Activated CD4-positive, alpha-beta T cell treated with anti-CD3 and anti-CD28 coated beads for 36 hours (primary cell): Measurements from ENCODE around the gene DDX24. TPM values are rescaled to one million over a fixed set of nuclear protein-coding genes. Genes with fewer than 3 reads are reported as not detected.

Experiments used
- ATAC-seq: fragments of 200-7000 bp; cut with Tn5 transposase; one replicate; pipeline ENCODE4 v1.10.0; 2021; ENCODE audit warnings: mild to moderate bottlenecking, moderate library complexity
- CTCF ChIA-PET: fragments of 350-600 bp; sonication (Branson Sonifier 250); formaldehyde crosslinking; loops from one replicate; lab custom pipeline; 2021; ENCODE audit warnings: antibody characterized with exemption; lab: Charles Lee
- POLR2A ChIA-PET: fragments of 350-600 bp; sonication (Branson Sonifier 250); formaldehyde crosslinking; loops from one replicate; lab custom pipeline; 2021; ENCODE audit warnings: antibody characterized with exemption, inconsistent platforms; lab: Charles Lee
- DNase-seq: peaks from one replicate; pipeline ENCODE4 v3.0.0-alpha.2; 2020
- H3K27ac Mint-ChIP-seq: one replicate; pipeline ENCODE4 v1.8.0; 2021; ENCODE audit warnings: mixed read lengths
- H3K27me3 Mint-ChIP-seq: one replicate; pipeline ENCODE4 v1.8.0; 2021; ENCODE audit warnings: mixed read lengths
- H3K36me3 Mint-ChIP-seq: one replicate; pipeline ENCODE4 v1.8.0; 2021; ENCODE audit warnings: low read depth, mixed read lengths
- H3K4me1 Mint-ChIP-seq: one replicate; pipeline ENCODE4 v1.8.0; 2021; ENCODE audit warnings: mixed read lengths
- H3K4me3 Mint-ChIP-seq: one replicate; pipeline ENCODE4 v1.8.0; 2021; ENCODE audit warnings: mild to moderate bottlenecking, moderate library complexity, mixed read lengths
- H3K9me3 Mint-ChIP-seq: one replicate; pipeline ENCODE4 v1.8.0; 2021; ENCODE audit warnings: low read depth, mixed read lengths
- intact Hi-C, 2 experiments: fragments of 100-400 bp; cut with DNase I in 1 of 2; cut with micrococcal nuclease in 1 of 2; formaldehyde crosslinking; loops; one replicate each; pipeline versions ENCODE4 v1.14.2 to v1.15.1; 2022 to 2024; cut with DNase I, micrococcal nuclease
- total RNA-seq, 2 experiments: library from RNA; stranded (reverse); gene quantifications; one replicate each; pipeline ENCODE4 v1.2.3, GENCODE V29; 2021

DDX24 gene
- total RNA-seq, 2 experiments from 2014 or later: 259 to 390 TPM

DNA sequence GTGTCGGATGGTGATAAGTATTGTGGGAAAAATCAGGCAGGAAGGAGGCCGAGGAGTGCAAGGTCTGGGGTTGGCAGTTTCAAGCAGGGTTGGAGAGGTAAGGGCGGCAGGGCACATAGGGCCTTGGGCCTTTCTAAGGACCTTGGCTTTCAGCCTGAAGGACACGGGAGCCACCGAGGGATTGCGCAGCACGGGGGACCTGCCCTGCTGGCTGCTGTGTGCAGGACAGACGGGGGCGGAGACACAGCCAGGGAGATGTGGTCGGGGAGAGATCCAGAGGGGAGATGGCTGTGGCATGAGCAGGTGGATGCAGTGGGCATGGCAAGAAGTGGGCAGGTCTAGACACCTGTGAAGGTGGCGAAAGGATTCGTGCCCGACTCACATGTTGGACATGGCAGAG lies 40.2 kb downstream of the DDX24 start:
- intact Hi-C loops: no loop called here
- ATAC-seq (no peak), DNase-seq (no peak)
- no peak overlapping the region for H3K27ac Mint-ChIP-seq
- peaks cover 5% of the 10 kb centered on the region for H3K36me3 Mint-ChIP-seq
- no peak overlapping the region for H3K4me3 Mint-ChIP-seq
- ChIA-PET POLR2A (no interaction called here), CTCF (no interaction called here)
- H3K4me1 Mint-ChIP-seq: peaks cover 3% of the 10 kb centered on the region
- no peaks in the 10 kb centered on the region for H3K9me3 Mint-ChIP-seq
- no peaks in the 10 kb centered on the region for H3K27me3 Mint-ChIP-seq

DNA sequence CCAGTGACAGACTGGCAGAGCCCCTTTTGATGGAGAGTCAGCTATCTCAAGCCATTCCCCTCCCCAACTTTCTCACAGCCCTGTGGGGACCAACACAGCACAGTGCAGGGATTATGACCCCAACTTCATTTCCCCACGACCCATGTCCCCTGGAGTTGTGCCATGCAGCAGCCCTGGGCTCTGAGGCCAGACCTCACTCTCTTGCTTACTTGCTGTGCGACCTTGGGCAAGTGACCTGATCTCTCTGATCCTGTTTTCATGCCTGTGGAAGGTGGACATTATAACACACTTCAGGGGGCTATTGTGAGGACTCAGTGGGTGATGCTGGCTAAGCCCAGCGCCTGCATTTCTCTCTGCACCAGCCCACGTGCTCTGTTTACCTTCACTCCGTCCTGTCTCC lies 40.8 kb downstream of the DDX24 start:
- DNase-seq (no peak), ATAC-seq (no peak)
- H3K4me3 Mint-ChIP-seq: no peak overlapping the region
- POLR2A ChIA-PET: no interaction called here
- no peaks in the 10 kb centered on the region for H3K9me3 Mint-ChIP-seq
- intact Hi-C loops: no loop called here
- no peaks in the 10 kb centered on the region for H3K36me3 Mint-ChIP-seq
- H3K4me1 Mint-ChIP-seq: peaks cover 3% of the 10 kb centered on the region
- no peaks in the 10 kb centered on the region for H3K27me3 Mint-ChIP-seq
- no peak overlapping the region for H3K27ac Mint-ChIP-seq
- CTCF ChIA-PET: no interaction called here

- no peaks in the 10 kb centered on the region for H3K36me3 Mint-ChIP-seq
- intact Hi-C loops: loop anchor here in 1 of 2 experiments (5.0 kb wide), 1 partner anchor 448 kb away; no protein-coding TSS in a partner anchor
- CTCF ChIA-PET: interaction anchor here (1.8 to 2.8 kb wide), 2 partner anchors 13 to 98 kb away, joined by 6 to 23 read pairs; no protein-coding TSS in a partner anchor
- peaks cover 3% of the 10 kb centered on the region for H3K4me1 Mint-ChIP-seq
- no peak overlapping the region for H3K27ac Mint-ChIP-seq
- no peaks in the 10 kb centered on the region for H3K9me3 Mint-ChIP-seq
- no peaks in the 10 kb centered on the region for H3K27me3 Mint-ChIP-seq
- POLR2A ChIA-PET: no interaction called here
- DNase-seq (no peak), ATAC-seq (no peak)
- H3K4me3 Mint-ChIP-seq: no peak overlapping the region
Measured at GRCh38 chr14:94038921-94039629, 41.9 kb downstream of the DDX24 start.

GRCh38 chr14:94038510-94038909 lies 42.5 kb downstream of the DDX24 start:
- no peaks in the 10 kb centered on the region for H3K9me3 Mint-ChIP-seq
- H3K27me3 Mint-ChIP-seq: no peaks in the 10 kb centered on the region
- no peaks in the 10 kb centered on the region for H3K36me3 Mint-ChIP-seq
- intact Hi-C loops: loop anchor here in 1 of 2 experiments (5.0 kb wide), 1 partner anchor 449 kb away; no protein-coding TSS in a partner anchor
- H3K4me3 Mint-ChIP-seq: no peak overlapping the region
- DNase-seq (no peak), ATAC-seq (no peak)
- H3K4me1 Mint-ChIP-seq: peaks cover 3% of the 10 kb centered on the region
- ChIA-PET POLR2A (no interaction called here), CTCF (interaction anchor here (0.9 to 4.1 kb wide), 5 partner anchors 10 to 144 kb away, joined by 3 to 23 read pairs (median 12); no protein-coding TSS in a partner anchor)
- no peak overlapping the region for H3K27ac Mint-ChIP-seq

- intact Hi-C loops: loop anchor here in 1 of 2 experiments (5.0 kb wide), 1 partner anchor 449 kb away; no protein-coding TSS in a partner anchor
- CTCF ChIA-PET: interaction anchor here (0.9 to 6.3 kb wide), 10 partner anchors 10 to 144 kb away, joined by 3 to 69 read pairs (median 14); no protein-coding TSS in a partner anchor
- DNase-seq: no peak
Measured at GRCh38 chr14:94037954-94038353, 43.0 kb downstream of the DDX24 start.

GRCh38 chr14:94036313-94037167 lies 44.5 kb downstream of the DDX24 start:
- Mint-ChIP-seq H3K4me1 (peaks cover 3% of the 10 kb centered on the region), H3K4me3 (no peak overlapping the region), H3K27ac (no peak overlapping the region), H3K36me3 (no peaks in the 10 kb centered on the region), H3K9me3 (no peaks in the 10 kb centered on the region), H3K27me3 (no peaks in the 10 kb centered on the region)
- ChIA-PET CTCF (interaction anchor here (0.6 to 6.3 kb wide), 41 partner anchors 9 to 524 kb away, joined by 3 to 69 read pairs (median 5); partner anchors contain the start of genes CCDC197, OTUB2 and SERPINA4), POLR2A (interaction anchor here (1.1 kb wide), 1 partner anchor 100 kb away, joined by 9 read pairs; no protein-coding TSS in a partner anchor)
- peak; percentile 89 for DNase-seq
- intact Hi-C loops: loop anchor here (1.0 to 5.0 kb wide), 5 partner anchors 93 to 451 kb away; partner anchors contain the start of gene IFI27L2 (in 1 of the 2)
- ATAC-seq: peak; percentile 100

More at GRCh38 chr14:94037954-94038353, 43.0 kb downstream of the DDX24 start:
- Mint-ChIP-seq H3K27me3 (no peaks in the 10 kb centered on the region), H3K9me3 (no peaks in the 10 kb centered on the region), H3K4me3 (no peak overlapping the region), H3K36me3 (no peaks in the 10 kb centered on the region), H3K27ac (no peak overlapping the region), H3K4me1 (peaks cover 3% of the 10 kb centered on the region)
- POLR2A ChIA-PET: no interaction called here
- no peak for ATAC-seq

- no peak for ATAC-seq
- ChIA-PET POLR2A (interaction anchor here (0.6 kb wide), 1 partner anchor 102 kb away, joined by 3 read pairs; no protein-coding TSS in a partner anchor), CTCF (interaction anchor here (0.6 to 6.3 kb wide), 17 partner anchors 9 to 327 kb away, joined by 3 to 69 read pairs (median 6); partner anchors contain the start of genes CCDC197, IFI27L2 and OTUB2)
- no peak overlapping the region for H3K4me3 Mint-ChIP-seq
- H3K36me3 Mint-ChIP-seq: no peaks in the 10 kb centered on the region
- H3K27me3 Mint-ChIP-seq: no peaks in the 10 kb centered on the region
- no peak for DNase-seq
- peaks cover 3% of the 10 kb centered on the region for H3K4me1 Mint-ChIP-seq
- no peaks in the 10 kb centered on the region for H3K9me3 Mint-ChIP-seq
- intact Hi-C loops: loop anchor here in 1 of 2 experiments (5.0 kb wide), 1 partner anchor 452 kb away; no protein-coding TSS in a partner anchor
- H3K27ac Mint-ChIP-seq: no peak overlapping the region
Measured at GRCh38 chr14:94034886-94035285, 46.1 kb downstream of the DDX24 start.

DNA sequence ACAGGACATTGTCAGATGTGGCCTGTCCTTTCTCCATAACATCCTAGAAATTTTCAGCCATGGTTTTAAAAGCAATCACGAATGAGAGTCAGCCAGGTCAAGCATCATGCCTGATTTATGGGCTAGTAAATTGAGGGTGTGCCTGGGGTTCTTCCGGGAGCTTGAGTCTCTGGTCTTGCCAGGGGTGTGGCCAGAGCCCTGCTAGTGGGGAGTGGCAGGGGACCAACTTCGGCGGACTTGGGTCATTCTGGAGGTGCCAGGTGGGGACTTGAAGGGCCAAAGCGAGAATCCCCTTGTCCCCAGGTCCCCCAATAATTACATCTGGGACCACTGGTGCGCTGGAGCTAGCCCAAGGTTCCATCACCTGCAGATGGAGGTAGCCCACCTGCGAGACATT lies 49.1 kb downstream of the DDX24 start:
- ChIA-PET POLR2A (no interaction called here), CTCF (interaction anchor here (0.6 to 6.3 kb wide), 6 partner anchors 11 to 105 kb away, joined by 3 to 69 read pairs (median 4); partner anchors contain the start of genes DDX24 and IFI27L1)
- Mint-ChIP-seq H3K4me3 (no peak overlapping the region), H3K27me3 (no peaks in the 10 kb centered on the region), H3K4me1 (peaks cover 12% of the 10 kb centered on the region), H3K9me3 (no peaks in the 10 kb centered on the region), H3K36me3 (no peaks in the 10 kb centered on the region), H3K27ac (no peak overlapping the region)
- intact Hi-C loops: no loop called here
- ATAC-seq: no peak
- DNase-seq: no peak

DNA sequence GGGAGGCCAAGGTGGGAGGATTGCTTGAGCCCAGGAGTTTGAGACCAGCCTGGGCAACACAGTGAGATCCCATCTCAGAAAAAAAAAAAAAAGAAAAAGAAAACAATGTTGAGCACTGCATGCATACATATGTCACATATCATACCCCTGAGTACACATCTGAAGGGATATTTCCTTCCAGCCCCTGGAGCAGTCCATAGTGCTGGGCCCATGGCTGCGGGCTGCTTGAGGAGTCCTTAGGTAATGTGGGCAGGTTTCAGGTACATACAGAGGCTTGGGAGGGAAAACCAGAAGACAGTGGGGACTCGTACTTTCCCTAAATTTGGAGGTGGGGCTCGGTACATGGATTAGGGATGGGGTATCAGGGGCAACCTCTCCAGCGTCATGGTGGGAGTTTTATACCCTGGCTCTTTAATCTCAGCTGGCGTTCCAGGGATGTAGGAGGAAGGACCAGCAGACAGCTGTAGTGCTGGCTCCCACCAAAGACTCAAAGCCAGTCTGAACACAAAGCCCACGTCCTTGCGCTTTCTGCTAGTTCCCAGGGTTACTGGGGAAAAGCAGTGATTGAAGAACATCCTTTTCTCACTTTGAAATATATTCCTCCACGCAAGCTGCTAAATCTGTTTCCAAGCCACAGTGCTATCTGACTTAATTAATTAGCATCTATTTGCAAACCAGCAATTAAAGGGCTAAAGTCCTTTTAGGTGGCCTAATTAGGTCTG lies 49.7 kb downstream of the DDX24 start:
- H3K4me1 Mint-ChIP-seq: peaks cover 10% of the 10 kb centered on the region
- CTCF ChIA-PET: interaction anchor here (0.6 to 6.3 kb wide), 4 partner anchors 11 to 105 kb away, joined by 3 to 69 read pairs (median 14); no protein-coding TSS in a partner anchor
- no peaks in the 10 kb centered on the region for H3K9me3 Mint-ChIP-seq
- no peaks in the 10 kb centered on the region for H3K36me3 Mint-ChIP-seq
- intact Hi-C loops: no loop called here
- H3K27me3 Mint-ChIP-seq: no peaks in the 10 kb centered on the region
- POLR2A ChIA-PET: no interaction called here
- H3K27ac Mint-ChIP-seq: no peak overlapping the region
- ATAC-seq (no peak), DNase-seq (no peak)
- no peak overlapping the region for H3K4me3 Mint-ChIP-seq

- Mint-ChIP-seq H3K4me1 (peaks cover 15% of the 10 kb centered on the region), H3K9me3 (no peaks in the 10 kb centered on the region), H3K27me3 (no peaks in the 10 kb centered on the region), H3K36me3 (no peaks in the 10 kb centered on the region), H3K27ac (no peak overlapping the region), H3K4me3 (no peak overlapping the region)
- POLR2A ChIA-PET: no interaction called here
- CTCF ChIA-PET: no interaction called here
- no peak for ATAC-seq
- intact Hi-C loops: no loop called here
- no peak for DNase-seq
Measured at GRCh38 chr14:94030571-94030970, 50.4 kb downstream of the DDX24 start.
